Brain microvascular endothelial cell (primary cell): ENCODE data around the gene PCNT.

ENCODE experiments used
- DNase-seq: peaks from one replicate; pipeline ENCODE4 v3.0.0-alpha.2; 2020
- H3K27ac ChIP-seq: fragments of 250-450 bp; sonication (Bioruptor Pico); 2 replicates; pipeline ENCODE4 v1.5.1; 2020; ENCODE audit warnings: mild to moderate bottlenecking, moderate library complexity
- H3K27me3 ChIP-seq: fragments of 250-450 bp; sonication (Bioruptor Pico); replicated peaks from 2 replicates; pipeline ENCODE4 v1.5.1; 2020; ENCODE audit warnings: mild to moderate bottlenecking
- H3K36me3 ChIP-seq: fragments of 250-450 bp; sonication (Bioruptor Pico); replicated peaks from 2 replicates; pipeline ENCODE4 v1.5.1; 2020; ENCODE audit warnings: mild to moderate bottlenecking
- H3K4me3 ChIP-seq: 2 replicates; pipeline ENCODE4 v1.5.1; 2011; ENCODE audit warnings: low read depth, mild to moderate bottlenecking, control low read depth, low read length, moderate library complexity
- CTCF ChIP-seq: IDR thresholded peaks from 2 replicates; pipeline ENCODE4 v1.5.1; 2011; ENCODE audit warnings: low read depth, mild to moderate bottlenecking, moderate library complexity, low read length, control low read depth, inconsistent platforms; ENCODE audit errors: missing control alignments
- in situ Hi-C: cut with HindIII; loops from 2 replicates; pipeline ENCODE4 v1.10.0; 2017; ENCODE audit warnings: low sequenced_read_pairs, low pct_ligation_motif_present

The PCNT gene

GRCh38 chr21:46325073-46325912, 1.3 kb downstream of the PCNT start:
- in situ Hi-C loops = no loop called here

GRCh38 chr21:46326110-46326703, 2.3 kb downstream of the PCNT start:
- Histone ChIP-seq H3K4me3 (no peak overlapping the region), H3K27me3 (no peaks in the 10 kb centered on the region), H3K27ac (no peak overlapping the region), H3K36me3 (peaks cover 5% of the 10 kb centered on the region)
- in situ Hi-C loops = no loop called here
- DNase-seq = no peak
- TF ChIP-seq CTCF = no peak

More at GRCh38 chr21:46325073-46325912, 1.3 kb downstream of the PCNT start:
- Histone ChIP-seq H3K27me3 (no peaks in the 10 kb centered on the region), H3K4me3 (peak overlapping the region; percentile 73), H3K36me3 (peaks cover 5% of the 10 kb centered on the region), H3K27ac (peak overlapping the region; percentile 35)
- peak; percentile 62 for TF ChIP-seq CTCF
- DNase-seq = peak; percentile 24

DNA sequence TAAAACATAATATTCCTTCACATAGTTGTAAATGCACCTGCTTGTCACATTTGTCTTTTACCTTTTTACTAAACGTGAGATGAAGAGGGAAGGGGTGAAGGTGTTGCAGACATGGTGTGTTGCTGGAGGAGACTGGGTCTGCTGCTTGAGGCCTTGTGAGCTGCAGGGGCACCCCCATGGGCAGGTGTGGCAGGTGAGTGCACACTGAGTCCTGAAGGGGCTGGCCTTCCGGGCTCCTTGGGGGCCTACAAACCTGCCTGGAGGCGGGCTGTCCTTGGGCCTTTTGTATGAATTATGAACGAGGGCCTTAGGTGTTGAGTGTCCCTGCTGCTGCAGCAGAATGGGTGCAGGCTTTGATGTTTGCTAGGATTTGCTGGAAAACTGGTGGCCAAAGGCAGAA, 3.8 kb downstream of the PCNT start:
- peaks cover 5% of the 10 kb centered on the region for H3K36me3 ChIP-seq
- no peak overlapping the region for H3K27ac ChIP-seq
- in situ Hi-C loops = no loop called here

GRCh38 chr21:46328151-46328550, 4.2 kb downstream of the PCNT start:
- in situ Hi-C loops = no loop called here
- DNase-seq = no peak
- TF ChIP-seq CTCF = no peak
- no peak overlapping the region for H3K27ac ChIP-seq
- H3K27me3 ChIP-seq = no peaks in the 10 kb centered on the region
- no peak overlapping the region for H3K4me3 ChIP-seq
- H3K36me3 ChIP-seq = peaks cover 5% of the 10 kb centered on the region

More for the DNA sequence above, 3.8 kb downstream of the PCNT start:
- H3K27me3 ChIP-seq = no peaks in the 10 kb centered on the region
- no peak for TF ChIP-seq CTCF
- no peak overlapping the region for H3K4me3 ChIP-seq
- DNase-seq = no peak

DNA sequence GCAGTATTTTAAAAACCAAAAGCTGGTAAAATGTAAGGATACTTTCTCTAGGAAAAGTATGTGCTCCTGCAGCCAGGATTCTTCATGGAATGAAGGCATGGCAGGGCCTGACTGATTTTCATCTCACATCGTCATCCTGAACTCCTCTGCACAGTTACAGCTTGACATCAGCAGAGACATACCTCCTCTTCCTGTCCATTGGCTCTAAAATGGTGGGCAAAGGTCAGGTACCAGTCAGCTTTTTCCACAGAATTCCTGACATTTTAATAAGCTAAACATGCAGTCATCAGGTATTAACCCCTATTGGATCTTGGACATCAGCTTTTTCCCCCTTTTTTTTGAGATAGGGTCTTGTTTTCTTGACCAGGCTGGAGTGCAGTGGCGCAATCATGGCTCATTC, 5.8 kb downstream of the PCNT start:
- H3K27me3 ChIP-seq = no peaks in the 10 kb centered on the region
- in situ Hi-C loops = no loop called here
- no peak for DNase-seq
- H3K4me3 ChIP-seq = no peak overlapping the region
- H3K27ac ChIP-seq = no peak overlapping the region
- TF ChIP-seq CTCF = no peak
- H3K36me3 ChIP-seq = peaks cover 5% of the 10 kb centered on the region
